Esophagus squamous epithelium (tissue), 5 donors: ENCODE data around the gene OSTM1. TPM values are rescaled to one million over a fixed set of nuclear protein-coding genes. Genes with fewer than 3 reads are reported as not detected.
A peak's percentile ranks its signal among the peaks of the same experiment; 100 is the strongest.

Experiments used
- DNase-seq: peaks from one replicate; lab custom pipeline; 2025; lab: John Stamatoyannopoulos, UW
- H3K27ac ChIP-seq, 4 donors: fragments of 200-600 bp; sonication (generic); one replicate each; pipeline ENCODE4 v1.5.1; 2016 to 2019; ENCODE audit warnings: mild to moderate bottlenecking in 1 of 4
- H3K27me3 ChIP-seq, 4 donors: fragments of 200-600 bp; sonication (generic); 1 replicate in 3 of 4; 2 replicates in 1 of 4; pipeline versions ENCODE4 v1.5.1 to v1.6.0; 2017 to 2021; ENCODE audit warnings: antibody characterized with exemption in 1 of 4
- H3K36me3 ChIP-seq, 3 donors: fragments of 200-600 bp; sonication (generic); one replicate each; pipeline ENCODE4 v1.5.1; 2016 to 2019
- H3K4me1 ChIP-seq, 3 donors: fragments of 200-600 bp; sonication (generic); one replicate each; pipeline ENCODE4 v1.5.1; 2017 to 2019
- H3K4me3 ChIP-seq, 4 donors: fragments of 200-600 bp; sonication (generic); 1 replicate in 3 of 4; 2 replicates in 1 of 4; pipeline ENCODE4 v1.5.1; 2016 to 2019; ENCODE audit warnings: mild to moderate bottlenecking in 2 of 4, moderate library complexity in 1 of 4
- H3K9me3 ChIP-seq, 3 donors: fragments of 200-600 bp; sonication (generic); one replicate each; pipeline ENCODE4 v1.5.1; 2016 to 2019
- POLR2A ChIP-seq, 4 donors: fragments of 450-650 bp; IDR thresholded peaks; one replicate each; pipeline ENCODE4 v1.6.1; 2017; ENCODE audit warnings: antibody characterized with exemption in 4 of 4, mild to moderate bottlenecking in 4 of 4, moderate library complexity in 3 of 4
- WGBS, 2 donors: methylation state at CpG; one replicate each; pipeline ENCODE4 v1.1.5; 2018; 5-methylcytosine and 5-hydroxymethylcytosine counted together
- intact Hi-C: fragments of 100-400 bp; cut with DNase I; formaldehyde crosslinking; loops from one replicate; pipeline ENCODE4 v1.15.0; 2022
- total RNA-seq, 4 donors: library from RNA; depleted of rRNA; stranded (reverse); fragments of >200 nt; gene quantifications; one replicate each; pipeline ENCODE4 v1.1.0, GENCODE V29; 2016
- TF ChIP-seq, protein P1 (sequence below), 6 experiments: fragments of 450-650 bp in 4 of 6; fragments of 200-600 bp in 2 of 6; sonication (generic) in 2 of 6; IDR thresholded peaks; one replicate each; pipeline ENCODE4 v1.5.1; 2016 to 2019; ENCODE audit warnings: antibody characterized with exemption in 6 of 6, mild to moderate bottlenecking in 4 of 6, moderate library complexity in 4 of 6
- donor health status: DM: yes; HTN: yes; CAD: no.

The OSTM1 gene, protein sequence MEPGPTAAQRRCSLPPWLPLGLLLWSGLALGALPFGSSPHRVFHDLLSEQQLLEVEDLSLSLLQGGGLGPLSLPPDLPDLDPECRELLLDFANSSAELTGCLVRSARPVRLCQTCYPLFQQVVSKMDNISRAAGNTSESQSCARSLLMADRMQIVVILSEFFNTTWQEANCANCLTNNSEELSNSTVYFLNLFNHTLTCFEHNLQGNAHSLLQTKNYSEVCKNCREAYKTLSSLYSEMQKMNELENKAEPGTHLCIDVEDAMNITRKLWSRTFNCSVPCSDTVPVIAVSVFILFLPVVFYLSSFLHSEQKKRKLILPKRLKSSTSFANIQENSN
- total RNA-seq, result 10 to 100 TPM; 12.6 to 27.1 (median 14.7) TPM

DNA sequence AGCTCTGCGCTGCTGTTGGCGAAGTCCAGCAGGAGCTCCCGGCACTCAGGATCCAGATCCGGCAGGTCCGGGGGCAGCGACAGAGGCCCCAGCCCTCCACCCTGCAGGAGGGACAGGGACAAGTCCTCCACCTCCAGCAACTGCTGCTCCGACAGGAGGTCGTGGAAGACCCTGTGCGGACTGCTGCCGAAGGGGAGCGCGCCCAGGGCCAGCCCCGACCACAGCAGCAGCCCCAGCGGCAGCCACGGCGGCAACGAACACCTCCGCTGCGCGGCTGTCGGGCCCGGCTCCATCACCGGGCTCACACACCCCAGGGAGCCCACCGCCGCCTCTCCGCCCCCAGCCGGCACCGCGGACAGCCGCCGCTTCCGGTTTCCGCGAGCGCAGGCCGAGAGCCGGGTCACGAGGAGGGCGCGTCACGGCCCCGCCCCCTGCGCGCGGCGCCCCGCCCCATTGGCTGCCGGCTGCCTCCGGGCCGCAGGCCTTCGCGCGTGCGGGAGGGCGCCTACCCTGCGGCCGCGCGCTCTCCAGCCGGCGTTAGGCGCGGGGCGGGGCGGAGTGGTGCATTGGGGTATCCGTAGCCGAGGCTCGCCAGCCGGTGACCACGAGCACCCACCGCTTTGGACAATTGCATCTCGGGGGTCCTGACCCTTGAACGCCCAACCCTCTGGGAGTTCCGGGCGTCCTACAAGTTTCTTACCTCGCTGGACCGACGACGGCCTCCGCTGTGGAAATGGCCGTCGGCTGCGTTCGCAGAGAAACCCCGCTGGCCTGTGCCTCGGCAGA, at the start of gene OSTM1:
TSS of gene OSTM1 (minus strand) at position 383 of the 786 bp plus-strand sequence. CDS start at position 293, 90 bp downstream.
- DNase-seq, result peak; percentile 37
- Histone ChIP-seq H3K36me3 (no peaks in the 10 kb centered on the region), H3K9me3 (no peaks in the 10 kb centered on the region), H3K4me3 (peak within 1 kb of the TSS; percentile 98 to 100 (median 99)), H3K4me1 (peaks cover 11 to 32% (median 14%) of the 10 kb centered on the region in 3 donors), H3K27ac (peak within 1 kb of the TSS; percentile 89 to 95 (median 90)), H3K27me3 (no peaks in the 10 kb centered on the region)
- TF ChIP-seq, protein P1, sequence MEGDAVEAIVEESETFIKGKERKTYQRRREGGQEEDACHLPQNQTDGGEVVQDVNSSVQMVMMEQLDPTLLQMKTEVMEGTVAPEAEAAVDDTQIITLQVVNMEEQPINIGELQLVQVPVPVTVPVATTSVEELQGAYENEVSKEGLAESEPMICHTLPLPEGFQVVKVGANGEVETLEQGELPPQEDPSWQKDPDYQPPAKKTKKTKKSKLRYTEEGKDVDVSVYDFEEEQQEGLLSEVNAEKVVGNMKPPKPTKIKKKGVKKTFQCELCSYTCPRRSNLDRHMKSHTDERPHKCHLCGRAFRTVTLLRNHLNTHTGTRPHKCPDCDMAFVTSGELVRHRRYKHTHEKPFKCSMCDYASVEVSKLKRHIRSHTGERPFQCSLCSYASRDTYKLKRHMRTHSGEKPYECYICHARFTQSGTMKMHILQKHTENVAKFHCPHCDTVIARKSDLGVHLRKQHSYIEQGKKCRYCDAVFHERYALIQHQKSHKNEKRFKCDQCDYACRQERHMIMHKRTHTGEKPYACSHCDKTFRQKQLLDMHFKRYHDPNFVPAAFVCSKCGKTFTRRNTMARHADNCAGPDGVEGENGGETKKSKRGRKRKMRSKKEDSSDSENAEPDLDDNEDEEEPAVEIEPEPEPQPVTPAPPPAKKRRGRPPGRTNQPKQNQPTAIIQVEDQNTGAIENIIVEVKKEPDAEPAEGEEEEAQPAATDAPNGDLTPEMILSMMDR (IDR thresholded peaks at IDR 0.05), result peak in 1 of 6 experiments; percentile 20
- TF ChIP-seq POLR2A (IDR thresholded peaks at IDR 0.05), result peak in 3 of 4 donors; percentile 64 to 88 (median 80)
- WGBS, 2 donors, result 0% methylated on average over 4 to 7 of the region's 86 CpGs
- intact Hi-C loops, result no loop called here

DNA sequence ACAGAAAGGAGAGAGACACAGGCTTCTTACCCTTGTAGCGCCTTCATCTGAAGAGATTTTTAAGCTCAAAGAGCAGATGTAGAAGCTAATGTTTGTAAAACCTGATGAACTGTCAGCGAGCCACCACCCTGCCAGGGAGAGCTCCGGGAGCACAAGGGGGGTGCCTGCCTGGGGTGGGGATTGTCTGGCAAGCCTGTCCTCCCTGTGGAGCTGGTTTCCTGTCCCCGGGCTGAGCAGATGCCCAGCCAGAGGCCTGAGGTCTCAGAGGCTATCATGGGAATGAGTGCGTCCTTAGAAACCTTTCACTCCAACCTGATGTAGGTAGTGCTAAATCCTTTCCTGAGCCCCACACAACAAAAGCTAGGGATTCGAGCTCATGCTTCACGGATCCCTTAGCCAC, 49.4 kb upstream of the OSTM1 start:
- DNase-seq, result no peak
- TF ChIP-seq, protein P1 (IDR thresholded peaks at IDR 0.05), result no peak
- no peak for TF ChIP-seq POLR2A (IDR thresholded peaks at IDR 0.05)
- H3K9me3 ChIP-seq, result no peaks in the 10 kb centered on the region
- no peak overlapping the region for H3K4me3 ChIP-seq
- H3K36me3 ChIP-seq, result no peaks in the 10 kb centered on the region
- H3K27me3 ChIP-seq, result peaks cover 0 to 99% (median 4%) of the 10 kb centered on the region in 4 donors
- peaks cover 4 to 9% (median 6%) of the 10 kb centered on the region in 3 donors for H3K4me1 ChIP-seq
- WGBS, 2 donors, result 43 to 50% methylated on average over 6 to 7 of the region's 7 CpGs
- no peak overlapping the region for H3K27ac ChIP-seq
- intact Hi-C loops, result no loop called here

DNA sequence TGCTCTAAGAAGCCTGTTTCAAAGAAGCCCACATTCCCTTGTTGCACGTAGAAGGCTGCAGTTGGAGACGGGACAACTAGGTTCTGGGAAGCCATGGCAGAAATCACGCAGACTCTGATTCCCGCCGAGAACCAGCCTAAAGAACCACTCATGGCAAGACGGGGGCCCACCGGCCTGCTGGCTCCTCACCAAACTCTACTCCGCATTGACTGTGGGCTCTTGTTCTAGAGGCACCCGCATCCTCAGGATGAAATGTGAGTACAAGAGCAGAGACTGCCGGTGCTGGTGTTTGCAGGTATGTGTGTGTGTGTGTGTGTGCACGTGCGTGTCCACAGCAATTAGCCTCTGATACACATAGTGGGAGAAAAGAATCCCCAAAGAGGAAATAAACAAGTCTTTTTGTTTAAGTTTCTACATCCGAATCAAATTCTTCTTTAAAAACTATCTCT, 49.0 kb upstream of the OSTM1 start:
- no peaks in the 10 kb centered on the region for H3K36me3 ChIP-seq
- H3K9me3 ChIP-seq, result no peaks in the 10 kb centered on the region
- TF ChIP-seq, protein P1 (IDR thresholded peaks at IDR 0.05), result no peak
- no peak for TF ChIP-seq POLR2A (IDR thresholded peaks at IDR 0.05)
- H3K27ac ChIP-seq, result no peak overlapping the region
- intact Hi-C loops, result no loop called here
- H3K4me3 ChIP-seq, result no peak overlapping the region
- no peak for DNase-seq
- 45 to 48% methylated on average over 8 of the region's 13 CpGs for WGBS, 2 donors
- H3K4me1 ChIP-seq, result peaks cover 5 to 13% (median 10%) of the 10 kb centered on the region in 3 donors
- peaks cover 0 to 99% (median 4%) of the 10 kb centered on the region in 4 donors for H3K27me3 ChIP-seq

DNA sequence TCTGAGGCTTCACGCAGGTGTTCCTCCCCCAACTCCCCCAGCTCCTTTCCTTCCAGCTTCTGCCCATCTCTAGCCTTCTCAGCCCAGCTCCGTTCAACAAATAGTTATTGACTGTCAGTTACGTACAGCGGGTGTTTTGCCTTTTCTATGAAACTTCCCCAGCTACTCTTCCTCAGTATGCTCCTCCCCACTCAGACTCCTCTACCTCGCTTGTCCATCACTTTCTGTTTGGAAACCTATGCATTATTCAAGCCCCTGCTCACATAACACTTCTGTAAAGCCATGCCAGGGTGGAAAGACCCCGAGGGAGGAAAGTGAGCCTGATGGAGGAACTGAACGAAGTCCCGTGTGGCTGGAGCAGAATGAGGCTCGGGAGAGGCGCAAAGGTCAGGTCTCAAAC, 47.1 kb upstream of the OSTM1 start:
- intact Hi-C loops, result no loop called here
- Histone ChIP-seq H3K9me3 (no peaks in the 10 kb centered on the region), H3K36me3 (no peaks in the 10 kb centered on the region), H3K27ac (no peak overlapping the region), H3K27me3 (peaks cover 6 to 100% (median 16%) of the 10 kb centered on the region in 4 donors), H3K4me1 (peaks cover 20 to 32% (median 24%) of the 10 kb centered on the region in 3 donors), H3K4me3 (no peak overlapping the region)
- no peak for DNase-seq
- 65 to 68% methylated on average over 9 of the region's 10 CpGs for WGBS, 2 donors
- no peak for TF ChIP-seq POLR2A (IDR thresholded peaks at IDR 0.05)
- TF ChIP-seq, protein P1 (IDR thresholded peaks at IDR 0.05), result no peak
